Epidermal melanocyte (primary cell): ENCODE data around the gene RPS6KB2.
"Not testable (repeated sequence)": the region's sequence is repeated elsewhere in the genome, so short reads cannot be mapped to it uniquely, and the experiment has no call there.

Experiments used
- DNase-seq: peaks from one replicate; pipeline ENCODE4 v3.0.0; 2011; ENCODE audit warnings: low spot score; ENCODE audit not compliant: insufficient read length

The RPS6KB2 gene

DNA sequence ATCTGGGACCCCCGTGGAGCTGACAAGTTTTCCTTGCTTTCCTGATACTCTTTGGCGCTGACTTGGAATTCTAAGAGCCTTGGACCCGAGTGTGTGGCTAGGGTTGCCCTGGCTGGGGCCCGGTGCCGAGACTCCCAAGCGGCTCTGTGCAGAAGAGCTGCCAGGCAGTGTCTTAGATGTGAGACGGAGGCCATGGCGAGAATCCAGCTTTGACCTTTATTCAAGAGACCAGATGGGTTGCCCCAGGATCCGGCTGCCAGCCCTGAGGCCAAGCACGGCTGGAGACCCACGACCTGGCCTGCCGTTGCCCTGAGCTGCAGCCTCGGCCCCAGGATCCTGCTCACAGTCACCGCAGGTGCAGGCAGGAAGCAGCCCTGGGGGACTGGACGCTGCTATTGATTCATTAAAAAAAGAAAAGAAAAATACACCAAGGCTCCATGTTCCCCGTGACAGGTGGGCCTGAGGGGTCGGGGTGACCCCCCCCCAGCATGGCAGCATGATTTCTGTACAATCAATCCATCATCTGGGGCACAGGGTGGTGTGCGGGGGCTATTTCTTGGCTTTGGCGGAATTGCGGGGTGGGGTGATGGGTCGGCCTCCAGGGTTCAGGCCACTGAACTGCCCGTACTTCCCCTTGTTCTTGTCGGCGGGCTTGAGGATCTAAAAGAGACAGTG, 30.2 kb upstream of the RPS6KB2 start:
- DNase-seq, result no peak

DNA sequence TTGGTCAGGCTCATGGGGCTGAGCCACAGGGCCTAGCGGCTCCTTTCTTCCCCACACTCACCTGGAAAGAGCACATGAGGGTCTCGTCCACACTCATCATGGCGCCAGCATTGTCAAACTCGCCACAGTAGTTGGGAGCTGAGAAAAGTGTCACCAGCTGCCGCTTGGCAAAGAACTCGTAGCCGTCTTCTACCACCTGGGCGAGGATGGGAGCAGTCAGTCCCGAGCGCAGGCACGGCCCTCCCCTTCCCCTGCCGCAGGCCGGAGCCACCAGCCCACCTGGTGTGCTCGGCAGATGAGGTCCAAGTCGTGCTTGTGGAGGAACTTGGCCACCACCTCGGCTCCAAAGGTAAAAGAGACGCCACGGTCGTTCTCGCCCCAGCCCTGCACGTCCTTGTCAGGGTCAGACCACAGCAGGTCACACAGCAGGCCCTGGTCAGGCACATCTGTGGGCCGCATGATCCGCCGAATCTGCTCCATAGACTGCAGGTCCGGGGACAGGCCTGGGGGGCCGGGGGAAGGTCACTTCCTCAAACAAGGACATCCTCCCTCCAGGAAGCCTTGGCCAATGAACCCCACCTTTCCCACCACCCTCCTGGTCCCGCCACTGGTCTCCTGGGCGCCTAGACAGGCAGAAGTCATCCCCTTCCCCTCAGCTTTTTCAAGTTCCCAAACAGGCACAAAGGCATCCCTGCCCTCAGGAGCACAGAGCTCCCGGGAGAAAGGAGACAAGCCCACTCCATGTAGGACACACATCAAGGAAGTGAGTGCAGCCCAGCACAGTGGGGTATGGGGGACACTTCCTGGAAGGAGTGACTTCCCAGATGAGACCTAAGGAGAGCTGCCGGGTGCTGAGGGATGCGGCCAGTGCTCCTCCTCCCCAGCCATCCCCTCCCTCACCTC, 29.4 kb upstream of the RPS6KB2 start:
- no peak for DNase-seq

DNA sequence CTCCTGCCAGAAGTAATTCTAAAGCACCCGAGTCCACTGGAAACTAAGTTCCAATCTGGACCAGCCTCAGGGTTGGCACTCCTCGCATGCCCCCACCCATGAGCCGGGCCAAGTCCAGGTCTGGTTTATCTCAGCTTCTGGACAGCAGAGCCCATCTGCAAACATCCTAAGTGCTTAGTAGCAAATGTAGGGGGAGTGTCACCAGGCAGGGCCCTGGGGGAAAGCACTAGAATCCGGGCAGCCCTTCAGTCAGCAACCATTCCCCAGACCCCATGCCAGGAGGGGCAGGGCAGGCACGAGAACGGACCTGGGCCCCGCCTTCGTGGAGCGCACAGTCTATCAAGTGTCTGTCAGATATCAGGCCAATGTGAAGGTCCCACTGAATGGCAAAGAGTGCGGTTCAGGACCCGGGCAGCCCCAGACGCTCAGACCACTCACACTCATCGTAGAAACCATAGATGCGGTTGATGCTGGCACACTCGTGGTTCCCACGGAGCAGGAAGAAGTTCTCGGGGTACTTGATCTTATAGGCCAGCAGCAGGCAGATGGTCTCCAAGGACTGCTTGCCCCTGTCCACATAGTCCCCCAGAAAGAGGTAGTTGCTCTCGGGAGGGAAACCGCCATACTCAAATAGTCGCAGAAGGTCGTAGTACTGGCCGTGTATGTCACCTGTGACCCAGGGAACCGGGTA, 27.9 kb upstream of the RPS6KB2 start:
- no peak for DNase-seq

DNA sequence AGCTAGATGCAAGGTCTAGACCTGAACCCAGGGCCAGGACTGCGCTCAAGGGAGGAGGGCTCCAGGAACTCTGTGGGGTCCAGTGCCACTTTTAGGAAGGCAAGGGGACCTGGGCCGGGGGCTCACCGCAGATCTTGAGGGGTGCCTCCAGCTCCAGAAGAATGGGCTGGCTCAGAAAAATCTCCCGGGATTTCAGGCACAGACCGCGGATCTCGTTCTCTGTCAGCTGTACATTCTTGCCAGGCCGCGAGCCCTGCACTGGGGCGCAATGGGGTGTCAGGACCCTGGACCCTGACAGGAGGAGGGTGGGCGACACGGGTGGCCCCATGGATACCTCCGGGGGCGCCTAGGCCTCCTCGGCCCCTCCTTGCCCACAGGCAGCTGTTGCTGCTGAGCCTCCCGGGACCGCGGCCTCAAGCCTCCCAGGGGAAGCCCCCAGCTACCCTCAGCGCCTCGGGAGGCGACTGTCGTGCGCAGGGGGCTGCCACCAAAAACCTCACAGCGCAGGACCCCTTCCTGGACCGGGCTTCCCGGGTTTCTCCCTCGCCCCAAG, 27.3 kb upstream of the RPS6KB2 start:
- no peak for DNase-seq

DNA sequence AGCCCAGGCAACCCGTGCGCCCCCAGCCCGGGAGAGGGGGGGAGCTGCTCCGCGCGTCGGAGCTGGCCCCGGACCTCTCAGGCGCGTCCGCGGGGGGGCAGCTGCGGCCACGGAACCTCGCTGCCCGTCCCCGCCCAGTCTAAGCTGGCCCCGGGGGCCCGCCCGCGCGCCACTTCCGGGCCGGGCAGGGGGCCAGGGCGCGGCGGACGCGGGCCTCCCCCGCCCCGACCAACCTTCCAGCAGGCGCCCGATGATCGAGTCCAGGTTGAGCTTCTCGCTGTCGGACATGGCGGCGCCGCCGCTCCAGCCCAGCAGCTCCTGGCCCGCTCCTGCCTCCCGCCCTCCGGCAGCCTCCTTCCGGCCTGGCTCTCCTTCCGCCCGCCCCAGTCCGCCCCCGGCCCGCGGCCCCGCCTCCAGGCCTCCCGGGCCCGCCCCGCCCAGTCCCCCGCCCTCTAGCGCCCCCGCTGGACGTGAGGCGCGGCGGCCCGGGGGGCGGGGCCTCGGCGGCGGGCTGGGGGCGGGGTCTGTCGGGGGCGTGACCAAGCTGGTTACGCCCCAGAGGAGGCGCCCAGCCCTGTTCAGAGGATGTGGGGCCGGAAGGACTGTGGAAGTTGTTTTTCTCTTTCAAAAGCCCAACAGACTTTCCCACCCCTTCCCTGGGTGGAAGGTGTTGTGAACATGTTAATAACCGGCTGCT, 26.7 kb upstream of the RPS6KB2 start, which contains the start of gene PPP1CA:
Gene PPP1CA, minus strand, starts transcription at position 364 of the 697 bp plus-strand sequence. Its CDS starts 76 bp downstream, at position 288.
- peak; percentile 98 for DNase-seq

DNA sequence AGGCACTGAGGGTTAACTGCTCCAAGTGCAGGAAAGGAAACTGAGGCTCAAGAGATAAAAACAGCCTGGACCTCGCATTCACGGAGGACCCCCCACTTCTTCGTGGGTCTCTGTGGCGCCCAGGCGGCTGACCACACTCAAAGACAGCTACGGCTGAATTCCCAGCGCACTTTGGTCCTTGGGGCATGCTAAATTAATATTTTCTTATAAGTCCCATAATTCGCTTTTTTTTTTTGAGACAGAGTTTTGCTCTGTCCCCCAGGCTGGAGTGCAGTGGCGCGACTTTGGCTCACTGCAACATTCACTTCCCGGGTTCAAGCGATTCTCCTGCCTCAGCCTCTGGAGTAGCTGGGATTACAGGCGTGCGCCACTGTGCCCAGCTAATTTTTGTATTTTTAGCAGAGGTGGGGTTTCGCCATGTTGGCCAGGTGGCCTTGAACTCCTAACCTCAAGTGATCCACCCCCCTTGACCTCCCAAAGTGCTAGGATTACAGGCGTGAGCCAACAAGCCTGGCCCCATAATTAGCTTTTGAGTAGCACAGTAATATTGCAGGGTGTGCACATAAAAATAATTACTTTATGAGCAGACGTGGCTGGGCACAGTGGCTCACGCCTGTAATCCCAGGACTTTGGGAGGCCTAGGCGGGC, 26.0 kb upstream of the RPS6KB2 start:
- not testable (repeated sequence) for DNase-seq

DNA sequence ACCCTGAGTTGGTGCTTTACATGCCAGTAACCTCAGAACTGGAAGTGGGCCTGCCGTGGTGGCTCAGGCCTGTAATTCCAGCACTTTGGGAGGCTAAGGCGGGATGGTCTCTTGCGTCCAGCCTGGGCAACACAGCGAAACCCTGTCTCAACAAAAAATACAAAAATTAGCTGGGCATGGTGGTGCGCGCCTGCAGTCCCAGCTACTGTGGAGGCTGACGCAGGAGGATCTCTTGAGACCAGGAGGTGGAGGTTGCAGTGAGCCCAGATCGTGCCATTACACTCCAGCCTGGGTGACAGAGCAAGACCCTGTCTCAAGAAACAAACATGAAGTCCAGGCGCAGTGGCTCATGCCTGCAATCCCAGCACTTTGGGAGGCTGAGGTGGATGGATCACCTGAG, 25.2 kb upstream of the RPS6KB2 start:
- DNase-seq, result not testable (repeated sequence)

DNA sequence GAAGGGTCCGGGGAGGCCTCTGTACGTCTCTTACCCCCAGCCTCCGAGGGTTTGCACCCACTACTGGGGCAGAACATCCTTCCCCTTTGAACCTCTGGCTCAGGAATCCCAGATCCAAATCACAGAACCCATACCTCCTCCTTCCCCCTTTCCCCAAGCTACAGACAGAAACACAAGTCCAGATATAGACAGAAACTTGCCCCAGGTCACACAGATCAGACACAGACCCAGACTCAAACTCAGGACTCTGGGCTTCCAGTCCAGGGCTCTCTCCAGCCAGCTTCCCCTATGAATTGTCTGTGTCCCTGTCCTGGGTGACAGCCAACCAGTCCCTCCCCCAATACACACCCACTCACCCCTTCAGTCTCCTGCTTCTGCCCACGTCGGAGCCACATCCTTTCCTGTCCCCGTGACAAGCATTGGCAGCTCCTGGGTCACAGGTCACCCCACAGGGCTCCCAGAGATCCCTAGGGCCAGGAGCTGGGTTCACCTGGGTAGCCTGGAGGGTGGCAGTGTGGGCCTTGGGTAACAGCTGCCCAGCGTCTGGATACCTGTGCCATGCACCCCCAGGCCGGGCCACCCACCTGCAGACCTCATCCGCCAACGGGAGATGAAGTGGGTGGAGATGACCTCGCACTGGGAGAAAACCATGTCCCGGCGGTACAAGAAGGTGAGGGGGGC, 23.6 kb upstream of the RPS6KB2 start:
- no peak for DNase-seq

DNA sequence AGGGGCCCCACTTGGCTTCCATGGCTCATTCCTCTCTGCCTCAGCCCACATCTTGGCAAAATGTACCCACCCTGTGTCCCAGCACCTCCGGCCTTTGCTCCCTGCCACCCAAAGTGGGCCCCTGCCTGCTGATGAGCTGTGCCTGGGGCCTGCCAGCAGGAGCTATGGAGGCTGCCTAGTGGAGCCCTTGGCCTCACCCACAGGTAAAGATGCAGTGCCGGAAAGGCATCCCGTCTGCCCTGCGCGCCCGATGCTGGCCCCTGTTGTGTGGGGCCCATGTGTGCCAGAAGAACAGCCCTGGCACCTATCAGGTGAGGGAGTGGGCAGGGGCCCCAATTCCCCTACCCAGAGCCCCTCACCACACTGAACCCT, 23.1 kb upstream of the RPS6KB2 start:
- DNase-seq, result no peak

DNA sequence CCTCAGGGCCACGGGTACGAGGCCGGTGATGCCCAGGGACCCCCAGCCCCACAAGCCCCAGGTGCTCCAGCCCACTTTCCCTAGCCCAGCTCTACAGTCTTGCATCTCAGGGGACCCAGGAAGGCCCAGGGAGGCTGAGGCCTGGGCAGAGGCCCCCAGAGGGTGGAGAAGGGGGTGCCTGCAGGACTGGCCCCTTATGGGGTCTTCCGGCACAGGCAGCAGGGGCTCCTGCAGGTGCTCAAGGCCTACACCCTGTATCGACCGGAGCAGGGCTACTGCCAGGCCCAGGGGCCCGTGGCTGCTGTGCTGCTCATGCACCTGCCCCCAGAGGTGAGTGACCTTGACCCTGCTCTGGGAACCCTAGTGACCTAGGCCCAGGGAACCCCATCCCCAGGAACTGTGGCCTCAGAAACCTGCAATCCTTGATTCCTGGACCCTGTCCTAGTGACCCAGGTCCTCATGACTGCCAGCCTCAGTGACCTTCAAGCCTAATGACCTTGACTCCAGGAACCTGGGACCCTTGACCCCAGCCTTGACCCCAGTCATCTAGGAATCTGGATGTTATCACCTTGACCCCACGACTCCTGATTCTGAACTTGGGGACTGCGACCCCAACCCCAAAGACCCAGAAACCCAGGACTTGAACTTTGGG, 22.5 kb upstream of the RPS6KB2 start:
- no peak for DNase-seq

DNA sequence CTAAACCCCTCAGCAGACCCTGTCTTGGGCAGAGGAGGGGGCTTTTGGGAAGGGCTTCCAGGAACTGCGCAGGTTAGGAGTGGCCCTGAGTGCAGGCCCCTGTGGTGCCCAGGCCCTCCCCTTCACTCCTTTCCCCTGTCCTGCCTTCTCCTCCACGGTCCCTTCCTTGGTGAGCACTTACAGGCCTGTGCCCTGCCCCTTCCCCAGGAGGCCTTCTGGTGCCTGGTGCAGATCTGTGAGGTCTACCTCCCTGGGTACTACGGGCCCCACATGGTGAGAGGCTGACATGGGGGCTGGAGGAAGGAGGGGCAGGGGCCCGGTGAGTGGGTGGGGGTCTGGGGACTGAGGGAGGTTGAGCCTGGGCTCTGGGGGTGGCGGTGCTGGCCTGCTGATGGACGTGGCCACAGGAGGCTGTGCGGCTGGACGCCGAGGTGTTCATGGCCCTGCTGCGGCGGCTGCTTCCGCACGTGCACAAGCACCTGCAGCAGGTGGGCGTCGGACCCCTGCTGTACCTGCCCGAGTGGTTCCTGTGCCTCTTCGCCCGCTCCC, 21.8 kb upstream of the RPS6KB2 start:
- DNase-seq, result no peak

DNA sequence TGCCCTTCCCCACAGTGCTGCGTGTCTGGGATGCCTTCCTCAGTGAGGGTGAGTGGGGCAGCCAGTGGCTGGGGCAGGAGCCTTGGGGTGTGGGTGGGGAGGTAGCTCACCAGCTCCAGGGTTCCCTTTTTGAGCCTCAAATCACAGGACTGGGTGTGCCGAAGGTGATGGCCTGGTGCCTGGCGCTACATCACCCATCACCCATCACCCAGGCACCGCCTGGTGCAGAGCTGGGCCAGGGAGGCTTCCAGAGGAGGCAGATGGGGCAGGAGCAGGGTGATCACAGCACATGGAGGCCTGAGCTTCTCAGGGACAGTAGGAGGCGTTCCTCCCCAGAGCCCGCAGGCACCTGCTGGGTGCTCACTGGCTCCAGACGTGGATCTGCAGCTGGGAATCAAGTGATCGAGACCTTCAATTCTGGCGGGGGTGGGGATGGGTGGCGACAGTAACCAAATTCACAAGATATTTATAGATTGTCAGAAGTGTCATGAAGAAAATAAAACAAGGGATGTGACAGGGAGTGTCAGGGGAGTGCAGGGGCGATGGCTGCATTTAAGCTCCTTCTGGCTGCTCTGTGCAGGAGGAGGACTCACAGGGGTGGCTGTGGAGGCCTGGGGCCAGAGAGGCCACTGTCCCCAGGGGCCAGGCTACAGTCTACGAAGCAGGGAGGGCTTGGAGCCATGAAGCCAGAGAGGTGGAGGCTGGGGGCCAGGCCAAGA, 21.2 kb upstream of the RPS6KB2 start:
- DNase-seq, result no peak

DNA sequence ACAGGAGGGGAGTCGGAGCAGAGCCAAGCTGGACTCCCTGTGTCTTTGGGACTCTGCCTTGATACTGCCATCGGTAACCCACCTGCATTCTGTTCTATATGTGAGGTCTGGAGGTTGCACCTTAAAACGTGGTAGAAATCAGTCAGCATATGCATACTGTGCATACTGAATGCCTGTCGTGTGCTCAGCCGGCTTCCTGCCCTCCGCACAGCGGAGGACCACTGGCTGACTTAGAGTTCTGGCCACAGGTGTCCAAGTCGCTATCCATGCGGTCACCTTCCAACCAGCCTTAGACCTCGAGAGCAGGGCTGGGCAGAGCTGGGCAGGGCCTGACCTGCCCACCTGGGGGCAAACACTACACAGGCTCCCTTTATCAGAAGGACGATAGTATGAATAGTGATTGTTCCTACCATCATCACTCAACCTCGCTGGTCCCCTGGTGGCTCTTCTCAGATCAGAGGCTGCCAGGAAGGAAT, 20.6 kb upstream of the RPS6KB2 start:
- DNase-seq, result no peak

DNA sequence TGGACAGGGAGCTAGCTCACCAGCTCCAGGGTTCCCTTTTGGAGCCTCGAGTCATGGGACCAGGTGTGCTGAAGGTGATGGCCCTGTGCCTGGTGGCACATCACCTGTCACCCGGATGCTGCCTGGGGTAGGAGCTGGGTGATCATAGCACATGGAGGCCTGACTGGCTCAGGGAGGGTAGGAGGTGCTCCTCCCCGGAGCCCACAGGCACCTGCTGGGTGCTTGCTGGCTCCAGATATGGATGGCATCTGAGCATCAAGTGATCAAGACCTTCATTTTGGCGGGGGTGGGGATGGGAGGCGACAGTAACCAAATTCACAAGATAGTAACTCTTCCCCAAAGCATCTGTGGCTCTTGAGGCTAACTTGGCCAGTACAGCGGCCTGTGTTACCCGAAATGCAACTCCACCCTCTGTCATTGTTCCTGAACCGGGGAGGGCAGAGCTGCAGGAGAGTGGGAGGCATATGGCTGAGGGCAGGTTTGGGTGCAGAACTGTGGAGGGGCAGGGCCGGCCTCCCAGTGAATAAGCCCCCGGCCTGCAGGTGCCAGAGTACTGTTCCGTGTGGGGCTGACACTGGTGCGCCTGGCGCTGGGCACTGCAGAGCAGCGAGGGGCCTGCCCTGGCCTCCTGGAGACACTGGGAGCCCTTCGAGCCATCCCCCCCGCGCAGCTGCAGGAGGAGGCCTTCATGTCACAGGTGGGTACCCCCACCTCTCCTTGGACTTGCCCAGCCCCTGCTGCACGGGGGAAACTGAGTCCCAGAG, 19.7 kb upstream of the RPS6KB2 start:
- DNase-seq, result no peak

DNA sequence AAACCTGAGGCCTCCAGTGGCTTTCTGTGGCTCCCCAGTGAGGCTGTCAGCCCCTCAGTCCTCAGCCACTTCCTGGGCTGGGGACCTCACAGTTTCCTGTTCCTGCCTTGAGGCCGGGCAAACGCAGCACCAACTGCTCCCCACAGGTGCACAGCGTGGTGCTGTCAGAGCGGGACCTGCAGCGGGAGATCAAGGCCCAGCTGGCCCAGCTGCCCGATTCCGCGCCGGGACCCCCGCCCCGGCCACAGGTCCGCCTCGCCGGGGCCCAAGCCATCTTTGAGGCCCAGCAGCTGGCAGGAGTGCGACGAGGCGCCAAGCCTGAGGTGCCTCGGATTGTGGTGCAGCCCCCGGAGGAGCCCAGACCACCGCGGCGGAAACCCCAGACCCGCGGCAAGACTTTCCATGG, 19.0 kb upstream of the RPS6KB2 start:
- no peak for DNase-seq

DNA sequence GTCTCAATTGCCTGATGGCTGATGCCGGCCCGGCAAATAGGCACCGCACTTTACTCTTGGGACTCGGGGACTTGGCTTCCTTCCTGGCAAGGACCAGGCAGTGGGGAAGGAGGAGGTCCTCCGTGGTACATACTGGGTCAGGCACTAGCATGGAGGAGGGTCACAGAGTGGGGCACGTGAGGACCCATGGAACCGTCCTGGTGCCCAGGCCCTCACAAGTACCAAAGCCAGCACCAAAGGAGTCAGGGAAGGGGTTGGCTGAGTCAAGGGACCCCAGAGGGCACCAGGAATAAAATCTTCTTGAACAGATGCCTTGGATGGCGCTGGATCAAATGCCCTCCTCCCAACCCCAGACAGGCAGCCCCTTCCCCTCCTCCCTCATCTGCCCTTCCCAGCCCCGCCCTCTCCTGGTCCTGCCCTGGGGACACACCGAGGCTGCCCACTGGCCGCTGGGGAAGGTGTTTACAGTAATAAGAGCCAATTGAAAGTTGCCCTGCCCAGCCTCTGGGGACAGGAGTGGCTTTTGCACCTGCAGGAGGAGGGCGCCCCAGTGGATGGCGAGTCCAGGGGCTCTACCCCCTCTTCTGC, 18.4 kb upstream of the RPS6KB2 start:
- DNase-seq, result no peak

DNA sequence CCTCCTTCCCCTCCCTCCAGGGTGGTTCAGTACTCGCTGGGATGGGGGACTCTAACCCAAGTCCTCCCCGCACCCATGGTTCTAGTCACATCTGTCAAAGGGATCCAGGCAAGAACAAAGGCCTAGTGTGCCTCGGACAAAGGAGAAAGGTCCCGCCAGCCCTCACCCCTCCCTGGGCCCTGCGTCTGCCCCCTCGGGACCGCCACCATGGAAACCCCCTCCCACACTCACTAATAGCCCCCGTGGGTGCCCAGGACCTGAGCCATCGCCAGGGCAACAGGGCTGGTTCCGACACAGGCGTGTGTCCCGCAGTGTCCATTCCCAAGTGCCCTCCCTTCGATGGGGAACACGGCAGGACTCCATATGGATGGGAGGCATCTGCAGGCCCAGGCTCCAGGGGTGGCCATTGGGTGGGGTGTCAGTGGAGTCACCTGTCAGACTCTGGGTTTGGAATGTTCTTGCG, 17.9 kb upstream of the RPS6KB2 start:
- no peak for DNase-seq
